ENCODE data around the gene CTRB2.

The CTRB2 gene

DNA sequence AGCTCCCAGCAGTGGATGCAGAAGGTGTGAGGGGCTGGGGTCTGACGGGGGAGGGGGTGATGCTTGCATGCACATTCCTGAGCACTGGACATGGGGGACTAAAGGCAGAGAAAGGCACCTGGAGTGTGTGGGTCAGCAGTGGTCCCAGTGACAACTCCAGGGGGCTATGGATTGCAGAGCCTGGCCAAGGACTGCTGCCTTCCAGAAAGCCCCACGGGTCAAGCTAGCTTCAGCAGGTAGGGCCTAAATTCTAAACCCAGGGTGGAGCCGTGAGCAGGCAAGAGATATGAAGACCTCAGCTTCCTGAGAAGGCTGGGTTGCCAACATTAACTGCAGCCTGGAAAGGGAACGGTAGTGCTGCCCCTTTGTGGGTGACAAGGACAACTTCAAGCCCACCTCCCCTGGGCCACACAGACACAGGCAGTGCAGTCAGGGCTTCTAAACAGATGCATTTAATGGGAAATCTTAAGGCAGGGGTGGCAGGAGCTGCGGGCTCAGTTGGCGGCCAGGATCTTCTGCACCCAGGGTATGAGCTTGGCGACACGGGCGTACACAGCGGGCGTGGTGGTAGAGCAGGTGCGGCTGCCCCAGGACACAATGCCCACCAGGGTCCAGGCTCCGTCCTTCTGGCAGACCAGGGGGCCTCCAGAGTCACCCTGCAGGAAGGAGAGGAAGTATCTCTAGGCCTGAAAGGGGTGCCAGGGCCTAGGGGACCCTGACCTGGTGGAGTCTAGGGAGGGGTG is 3.1 kb downstream of the CTRB2 start:
- no peak for DNase-seq

DNA sequence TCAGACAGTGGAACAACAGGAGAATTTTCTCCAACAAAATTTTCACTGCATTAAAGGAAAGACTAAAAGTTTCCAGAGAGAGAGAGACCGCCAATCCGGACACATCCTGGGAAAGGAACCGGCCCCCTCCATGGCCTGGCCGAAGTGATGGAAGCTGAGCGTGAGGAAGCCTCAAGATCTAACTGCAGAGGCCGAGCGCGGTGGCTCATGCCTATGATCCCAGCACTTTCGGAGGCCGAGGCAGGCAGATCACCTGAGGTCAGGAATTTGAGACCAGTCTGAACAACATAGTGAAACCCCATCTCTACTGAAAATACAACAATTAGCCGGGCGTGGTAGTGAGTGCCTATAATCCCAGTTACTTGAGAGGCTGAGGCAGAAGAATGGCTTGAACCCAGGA is 3.9 kb downstream of the CTRB2 start:
- DNase-seq = no peak

GRCh38 chr16:75202069-75202590 is 4.8 kb downstream of the CTRB2 start:
- no peak for DNase-seq

DNA sequence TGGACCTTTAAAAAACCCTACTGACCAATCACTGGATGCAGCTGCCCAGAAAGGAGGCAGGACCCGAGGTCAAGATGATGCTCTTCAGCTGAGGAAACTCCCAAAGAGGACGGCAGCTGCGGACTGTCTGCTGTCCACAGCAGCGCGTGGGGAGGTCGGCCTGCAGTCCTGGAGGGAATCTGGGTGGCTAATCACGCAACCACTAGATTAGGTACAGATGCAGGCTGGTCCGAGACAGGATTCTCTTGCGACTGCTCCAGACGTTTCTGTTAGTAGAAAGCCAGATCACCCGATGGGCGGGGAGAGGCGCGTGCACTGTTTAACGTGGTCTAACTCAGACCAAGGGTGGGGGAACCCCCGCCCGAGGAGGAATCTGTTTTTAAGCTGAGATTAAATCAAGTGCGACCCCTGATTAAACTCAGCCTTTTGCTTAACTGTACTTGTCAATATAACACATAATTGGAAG is 8.8 kb downstream of the CTRB2 start:
- no peak for DNase-seq

DNA sequence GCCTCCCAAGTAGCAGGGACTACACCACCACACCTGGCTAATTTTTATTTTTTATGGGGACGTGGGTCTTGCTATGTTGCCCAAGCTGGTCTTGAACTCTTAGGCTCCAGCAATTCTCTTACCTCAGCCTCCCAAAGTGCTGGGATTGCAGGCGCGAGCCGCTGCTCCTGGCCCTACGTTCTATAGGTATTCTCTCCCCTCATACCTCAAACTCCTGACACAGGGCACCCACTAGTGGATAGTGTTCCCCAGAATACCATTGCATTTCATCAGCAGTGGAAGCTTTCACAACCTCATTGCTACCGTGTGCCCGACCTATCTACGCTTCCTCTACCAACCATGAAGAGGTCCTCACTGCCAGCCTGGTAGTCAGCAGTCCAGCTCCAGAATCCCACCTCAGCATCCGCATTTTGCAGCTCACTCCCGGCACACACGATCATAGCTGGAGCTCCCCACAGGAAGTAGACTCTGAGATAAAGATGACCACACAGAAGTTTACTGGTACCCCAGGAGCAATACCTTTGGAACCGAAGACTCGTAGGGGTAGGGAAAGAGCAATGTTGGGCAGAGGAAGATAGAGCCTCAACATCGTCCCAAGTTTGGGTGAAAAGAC is 9.3 kb downstream of the CTRB2 start:
- DNase-seq = no peak

GRCh38 chr16:75196836-75197235 is 10.1 kb downstream of the CTRB2 start:
- DNase-seq = no peak

GRCh38 chr16:75195811-75196790 is 10.9 kb downstream of the CTRB2 start:
- DNase-seq = no peak

GRCh38 chr16:75193730-75194444 is 13.1 kb downstream of the CTRB2 start:
- no peak for DNase-seq

DNA sequence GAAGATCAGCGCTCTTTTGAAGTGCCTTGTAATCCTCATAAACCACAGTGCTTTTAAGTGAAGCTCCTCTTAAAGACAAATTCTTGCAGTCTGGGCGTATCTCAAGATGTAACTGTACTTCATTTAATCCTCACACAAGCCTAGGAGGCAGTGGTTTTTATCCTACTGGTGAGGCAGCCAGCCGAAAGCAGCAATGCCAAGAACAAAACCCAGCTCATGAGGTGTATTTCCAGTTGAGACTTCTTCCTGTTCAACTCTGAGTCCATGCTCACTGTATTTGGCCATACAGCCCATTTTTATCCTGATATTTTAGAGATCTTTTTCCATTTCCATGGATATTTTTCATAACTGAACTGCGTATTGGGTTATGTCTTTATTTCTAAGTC is 13.7 kb downstream of the CTRB2 start:
- no peak for DNase-seq

- no peak for DNase-seq
Measured at GRCh38 chr16:75192606-75193264, 14.2 kb downstream of the CTRB2 start.

DNA sequence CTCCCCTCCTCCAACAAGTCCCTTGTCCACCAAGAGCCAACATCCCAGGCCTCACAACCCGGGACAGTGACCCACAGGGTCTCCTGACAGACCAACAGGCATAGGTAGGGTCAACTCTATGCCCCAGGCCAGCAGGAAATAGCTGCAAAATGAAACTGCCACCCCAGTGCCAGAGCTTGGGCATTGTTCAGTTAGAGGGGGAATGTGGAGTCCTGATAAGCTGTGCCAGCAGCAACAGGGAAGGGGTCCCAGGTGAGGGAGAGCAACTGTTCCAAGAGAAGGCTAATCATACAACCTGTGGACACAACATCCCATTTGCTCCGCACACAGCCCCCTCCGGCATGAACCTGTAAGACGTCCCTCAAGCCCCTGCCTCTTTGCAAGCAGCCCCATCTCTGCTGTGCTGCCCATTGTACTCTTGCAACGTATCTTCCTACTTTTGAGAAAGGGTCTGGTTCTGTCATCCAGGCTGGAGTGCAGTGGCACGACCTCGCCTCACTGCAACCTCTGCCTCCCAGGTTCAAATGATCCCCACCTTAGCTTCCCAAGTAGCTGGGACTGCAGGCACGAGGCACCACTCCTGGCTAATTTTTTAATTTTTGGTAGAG is 17.2 kb downstream of the CTRB2 start:
- no peak for DNase-seq

DNA sequence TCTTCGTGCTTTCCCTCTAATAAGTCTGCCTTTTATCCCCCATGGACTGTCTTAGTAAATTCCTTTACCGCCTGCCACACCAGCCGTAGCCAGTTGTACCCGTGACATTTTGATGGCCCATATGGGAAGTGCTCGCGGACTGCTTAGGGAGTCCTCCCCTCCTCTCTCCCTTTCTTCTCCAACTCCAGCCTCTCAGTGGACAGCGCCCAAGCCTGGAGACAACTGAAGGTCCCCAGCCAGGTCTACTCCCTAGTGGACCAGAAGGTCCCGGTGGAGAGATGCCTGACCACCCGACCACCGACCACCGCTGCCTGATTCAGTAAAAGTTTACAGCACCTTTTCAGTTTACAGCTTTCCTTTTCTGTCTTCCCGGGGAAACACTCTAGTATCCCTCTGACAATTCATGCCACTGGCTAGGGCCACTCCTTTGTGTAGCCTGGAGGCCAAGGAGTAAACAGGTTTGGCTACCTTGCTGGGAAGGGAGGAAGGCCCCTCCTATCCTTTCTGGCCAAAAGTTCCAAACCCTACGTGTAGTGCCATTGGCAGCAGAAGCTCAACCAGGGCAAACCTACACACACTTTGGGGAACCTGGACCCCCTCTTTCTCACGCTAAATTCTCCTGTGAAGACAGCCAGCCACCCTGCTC is 18.0 kb downstream of the CTRB2 start:
- DNase-seq = no peak

DNA sequence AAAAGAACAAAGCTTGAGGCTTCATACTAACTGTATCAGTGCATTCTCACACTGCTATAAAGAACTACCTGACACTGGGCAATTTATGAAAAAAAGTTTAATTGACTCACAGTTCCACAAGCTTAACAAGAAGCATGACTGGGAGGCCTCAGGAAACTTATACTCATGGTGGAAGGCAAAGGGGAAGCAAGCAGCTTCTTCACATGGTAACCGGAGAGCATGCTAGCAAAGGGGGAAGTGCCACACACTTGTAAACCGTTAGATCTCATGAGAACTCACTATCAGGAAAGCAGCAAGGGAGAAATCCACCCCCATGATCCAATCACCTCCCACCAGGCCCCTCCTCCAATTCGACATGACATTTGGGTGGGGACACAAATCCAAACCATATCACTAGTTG is 25.3 kb downstream of the CTRB2 start:
- DNase-seq = no peak

DNA sequence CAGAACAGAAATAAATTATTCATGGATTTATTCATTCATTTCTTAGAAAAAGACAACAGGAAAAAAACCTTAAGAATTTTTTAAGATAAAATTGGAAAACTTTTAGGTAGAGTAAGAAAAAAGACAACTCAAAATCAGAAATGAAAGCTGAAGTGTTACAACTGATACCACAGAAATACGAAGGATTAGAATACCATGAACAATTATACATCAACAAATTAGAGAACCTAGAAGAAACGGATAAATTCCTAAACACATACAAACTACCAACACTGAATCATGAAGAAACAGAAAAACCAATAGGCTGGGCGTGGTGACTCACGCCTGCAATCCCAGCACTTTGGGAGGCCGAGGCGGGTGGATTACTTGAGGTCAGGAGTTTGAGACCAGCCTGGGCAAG is 27.8 kb downstream of the CTRB2 start:
- no peak for DNase-seq

- no peak for DNase-seq
Measured at GRCh38 chr16:75176926-75177325, 30.0 kb downstream of the CTRB2 start.

DNA sequence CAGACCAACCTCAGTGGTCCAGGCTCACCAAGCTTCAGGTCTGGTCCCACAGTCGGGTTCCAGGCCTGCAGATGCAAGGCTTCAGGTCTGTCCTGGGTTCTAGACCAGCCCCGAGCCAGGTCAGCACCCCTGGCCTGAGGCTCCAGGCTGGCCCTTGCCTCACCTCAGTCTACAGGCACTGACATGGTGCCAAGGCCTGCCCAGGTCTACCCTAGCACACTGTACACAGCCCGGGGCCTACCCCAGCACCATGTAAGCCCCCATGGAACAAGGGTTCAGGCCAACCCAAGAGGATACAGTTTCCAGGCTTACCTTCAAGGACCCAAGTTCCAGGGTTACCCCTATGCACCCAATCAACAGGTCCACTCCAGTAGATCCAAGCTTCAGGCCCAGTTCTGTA is 31.9 kb downstream of the CTRB2 start:
- no peak for DNase-seq

DNA sequence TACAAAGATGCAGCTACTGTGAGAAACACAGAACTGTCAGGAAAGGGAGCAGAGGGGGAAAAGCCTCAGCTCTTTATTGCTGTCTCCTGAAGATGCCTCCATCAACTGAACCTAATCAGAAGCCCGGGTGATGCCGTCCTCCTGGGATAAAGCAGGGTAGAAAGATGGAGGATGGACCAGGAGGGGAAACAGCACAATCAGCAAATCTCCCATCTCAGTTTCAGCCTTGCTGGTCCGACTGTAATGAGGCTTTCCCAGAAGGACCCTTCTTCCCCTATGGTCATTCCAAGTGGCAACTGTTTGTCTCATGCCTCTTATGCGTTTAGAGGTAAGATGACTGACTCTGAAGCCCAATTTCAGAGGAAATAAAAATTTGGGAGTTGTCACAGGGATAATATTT is 34.4 kb downstream of the CTRB2 start:
- no peak for DNase-seq

DNA sequence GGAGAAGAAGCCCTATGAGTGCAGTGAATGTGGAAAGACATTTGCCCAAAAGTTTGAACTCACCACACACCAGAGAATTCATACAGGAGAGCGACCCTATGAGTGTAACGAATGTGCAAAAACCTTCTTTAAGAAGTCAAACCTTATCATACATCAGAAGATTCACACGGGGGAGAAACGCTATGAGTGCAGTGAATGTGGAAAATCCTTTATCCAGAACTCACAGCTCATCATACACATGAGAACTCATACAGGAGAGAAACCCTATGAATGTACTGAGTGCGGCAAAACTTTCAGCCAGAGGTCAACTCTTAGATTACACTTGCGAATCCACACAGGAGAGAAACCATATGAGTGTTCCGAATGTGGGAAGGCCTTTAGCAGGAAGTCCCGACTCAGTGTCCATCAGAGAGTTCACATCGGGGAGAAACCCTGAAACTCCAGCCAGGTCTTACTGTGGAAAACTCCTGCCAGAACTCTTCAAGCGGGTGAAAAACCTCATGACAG is 37.0 kb downstream of the CTRB2 start:
- DNase-seq = no peak

- DNase-seq = no peak
Measured at GRCh38 chr16:75160386-75160785, 46.6 kb downstream of the CTRB2 start.

Data from activated CD4-positive, CD25-positive, alpha-beta regulatory T cell (primary cell).